Measurements from ENCODE around the gene GTF2A1L. TPM values are rescaled to one million over a fixed set of nuclear protein-coding genes. Genes with fewer than 3 reads are reported as not detected.

The GTF2A1L gene
- total and polyA plus RNA-seq, 10 of the 15 experiments (the other 5 are each of a cell fraction or from before 2014, with no cell fraction given): not detected

DNA sequence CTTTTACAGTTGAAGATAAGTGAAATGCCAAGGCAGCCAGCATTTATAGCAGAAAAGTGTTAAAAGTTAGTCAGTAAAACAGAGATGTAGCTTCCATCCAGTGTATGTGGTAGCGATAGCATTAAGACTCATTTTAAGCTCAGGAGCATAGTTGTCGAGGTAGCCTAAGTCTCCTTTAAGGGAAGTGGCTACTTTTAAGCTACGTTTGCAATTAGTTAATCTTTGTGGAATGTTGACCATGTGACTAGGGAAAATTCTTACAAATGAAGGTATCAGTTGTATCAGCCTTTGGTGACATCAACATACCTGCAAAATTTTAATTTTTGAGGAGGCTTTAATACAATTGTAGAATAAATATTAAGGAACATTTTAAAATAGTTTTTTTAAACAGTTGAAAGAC lies 76.0 kb downstream of the GTF2A1L start:
- intact Hi-C loops (cut with micrococcal nuclease; ENCODE audit: unreplicated experiment) (no loop called here), in situ Hi-C loops (cut with MboI) (no loop called here)
- no peak overlapping the region for H3K4me3 ChIP-seq
- DNase-seq (ENCODE audit: low read depth, low spot score) (no peak), FAIRE-seq (no peak), ATAC-seq (no peak)
- H3K9ac ChIP-seq (ENCODE audit: control insufficient read depth, insufficient read depth, low read length): no peak overlapping the region
- no peak overlapping the region for H2AFZ ChIP-seq (ENCODE audit: control insufficient read depth, low read depth, low read length)
- H3K27me3 ChIP-seq (replicated peaks in 1 of 2; ENCODE audit: control insufficient read depth in 2 of 2, insufficient read depth in 2 of 2, low read length in 1 of 2): no peaks in the 10 kb centered on the region; a peak in 1 of 4 replicates
- BruUV-seq (replicated peaks): no TSS peak
- H3K9me3 ChIP-seq (replicated peaks; ENCODE audit: control insufficient read depth, insufficient read depth, low read length): no peaks in the 10 kb centered on the region
- no peaks in the 10 kb centered on the region for H4K20me1 ChIP-seq (ENCODE audit: control insufficient read depth, insufficient read depth)
- H3K27ac ChIP-seq (ENCODE audit: control insufficient read depth, insufficient read depth): no peak overlapping the region
- no peak overlapping the region for H3K4me2 ChIP-seq (ENCODE audit: control insufficient read depth, insufficient read depth)
- no peaks in the 10 kb centered on the region for H3K79me2 ChIP-seq (ENCODE audit: control insufficient read depth, insufficient read depth, low read length)
- ChIA-PET RAD21 (ENCODE audit: unreplicated experiment) (no interaction called here), CTCF (no interaction called here), SMC1A (ENCODE audit: uncharacterized antibody, unreplicated experiment) (interaction anchor here (1.0 to 1.3 kb wide), 2 partner anchors 33 to 70 kb away, joined by 3 read pairs; no protein-coding TSS in a partner anchor), POLR2A (no interaction called here)
- 33% methylated on average over 3 of the region's 3 CpGs for WGBS (ENCODE audit: insufficient coverage, insufficient replicate concordance, low lambda C conversion rate, missing lambda C conversion rate)
- no peaks in the 10 kb centered on the region for H3K4me1 ChIP-seq (ENCODE audit: control insufficient read depth, insufficient read depth, low read length)
- no peaks in the 10 kb centered on the region for H3K36me3 ChIP-seq (ENCODE audit: control insufficient read depth in 2 of 2, insufficient read depth in 2 of 2, low read length in 1 of 2)
- TF ChIP-seq NFYA (IDR thresholded peaks at IDR 0.05; ENCODE audit: borderline replicate concordance, low read depth, low read length) (no peak), KAT2A (conservative IDR thresholded peaks at IDR 0.05; ENCODE audit: control insufficient read depth, low read depth, low read length) (no peak), EED (IDR thresholded peaks at IDR 0.05; ENCODE audit: low read depth) (no peak), SMAD1 (IDR thresholded peaks at IDR 0.05; ENCODE audit: low read depth, partially characterized antibody) (no peak), POU2F2 (IDR thresholded peaks at IDR 0.05; ENCODE audit: borderline replicate concordance, low read depth, low read length) (no peak), NFYB (IDR thresholded peaks at IDR 0.05; ENCODE audit: insufficient read depth, low read depth, low read length) (no peak), PKNOX1 (IDR thresholded peaks at IDR 0.05) (no peak), BHLHE40 (IDR thresholded peaks at IDR 0.05; ENCODE audit: borderline replicate concordance in 1 of 2, low read depth in 2 of 2, low read length in 1 of 2) (no peak), SIX5 (IDR thresholded peaks at IDR 0.05; ENCODE audit: low read depth, low read length, severe bottlenecking) (no peak), TCF3 (IDR thresholded peaks at IDR 0.05; ENCODE audit: borderline replicate concordance, insufficient read depth, low read depth, low read length) (no peak), ZNF384 (IDR thresholded peaks at IDR 0.05; ENCODE audit: borderline replicate concordance, low read depth, low read length) (no peak), ASH2L (IDR thresholded peaks at IDR 0.05; ENCODE audit: borderline replicate concordance, low read depth) (no peak), ZNF687 (IDR thresholded peaks at IDR 0.05) (no peak), ZZZ3 (IDR thresholded peaks at IDR 0.05; ENCODE audit: control insufficient read depth, insufficient read length, low read depth) (no peak), EGR1 (IDR thresholded peaks at IDR 0.05; ENCODE audit: borderline replicate concordance in 1 of 2, low read depth in 2 of 2, low read length in 2 of 2) (no peak)
- TF ChIP-seq, protein P1, sequence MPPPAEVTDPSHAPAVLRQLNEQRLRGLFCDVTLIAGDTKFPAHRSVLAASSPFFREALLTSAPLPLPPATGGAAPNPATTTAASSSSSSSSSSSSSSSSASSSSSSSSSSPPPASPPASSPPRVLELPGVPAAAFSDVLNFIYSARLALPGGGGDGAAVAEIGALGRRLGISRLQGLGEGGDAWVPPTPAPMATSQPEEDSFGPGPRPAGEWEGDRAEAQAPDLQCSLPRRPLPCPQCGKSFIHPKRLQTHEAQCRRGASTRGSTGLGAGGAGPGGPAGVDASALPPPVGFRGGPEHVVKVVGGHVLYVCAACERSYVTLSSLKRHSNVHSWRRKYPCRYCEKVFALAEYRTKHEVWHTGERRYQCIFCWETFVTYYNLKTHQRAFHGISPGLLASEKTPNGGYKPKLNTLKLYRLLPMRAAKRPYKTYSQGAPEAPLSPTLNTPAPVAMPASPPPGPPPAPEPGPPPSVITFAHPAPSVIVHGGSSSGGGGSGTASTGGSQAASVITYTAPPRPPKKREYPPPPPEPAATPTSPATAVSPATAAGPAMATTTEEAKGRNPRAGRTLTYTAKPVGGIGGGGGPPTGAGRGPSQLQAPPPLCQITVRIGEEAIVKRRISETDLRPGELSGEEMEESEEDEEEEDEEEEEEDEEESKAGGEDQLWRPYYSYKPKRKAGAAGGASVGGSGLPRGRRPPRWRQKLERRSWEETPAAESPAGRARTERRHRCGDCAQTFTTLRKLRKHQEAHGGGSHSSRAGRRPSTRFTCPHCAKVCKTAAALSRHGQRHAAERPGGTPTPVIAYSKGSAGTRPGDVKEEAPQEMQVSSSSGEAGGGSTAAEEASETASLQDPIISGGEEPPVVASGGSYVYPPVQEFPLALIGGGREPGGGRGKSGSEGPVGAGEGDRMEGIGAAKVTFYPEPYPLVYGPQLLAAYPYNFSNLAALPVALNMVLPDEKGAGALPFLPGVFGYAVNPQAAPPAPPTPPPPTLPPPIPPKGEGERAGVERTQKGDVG (CRISPR knock-in tag; IDR thresholded peaks at IDR 0.05): no peak
